HG02798 (cell line): ENCODE results near the gene NSMCE1.
A peak's percentile ranks its signal among the peaks of the same experiment; 100 is the strongest.

Experiments used
- ATAC-seq: cut with Tn5 transposase; IDR thresholded peaks from one replicate; pipeline ENCODE4 v1.9.1; 2021; ENCODE audit warnings: mild to moderate bottlenecking; ENCODE audit not compliant: unreplicated experiment, poor library complexity

NSMCE1 gene

GRCh38 chr16:27268376-27269299 is at the start of gene NSMCE1:
Gene NSMCE1, minus strand, starts transcription at chr16:27268772. Its CDS starts 11,202 bp downstream, at chr16:27257570.
- peak; percentile 98 for ATAC-seq

- ATAC-seq: no peak
Measured at GRCh38 chr16:27317738-27318391, 49.3 kb upstream of the NSMCE1 start.

- no peak for ATAC-seq
Measured at GRCh38 chr16:27317320-27317719, 48.7 kb upstream of the NSMCE1 start.

GRCh38 chr16:27316038-27316680 is 47.6 kb upstream of the NSMCE1 start:
- no peak for ATAC-seq

- no peak for ATAC-seq
Measured at GRCh38 chr16:27315333-27316037, 46.9 kb upstream of the NSMCE1 start.

GRCh38 chr16:27314986-27315332 is 46.4 kb upstream of the NSMCE1 start:
- ATAC-seq: no peak

- peak; percentile 11 for ATAC-seq
Measured at GRCh38 chr16:27314161-27314723, 45.7 kb upstream of the NSMCE1 start.

GRCh38 chr16:27313422-27314160 is 45.0 kb upstream of the NSMCE1 start, which contains the start of gene IL4R:
Gene IL4R, plus strand, starts transcription at chr16:27313974. Its CDS starts 26,230 bp downstream, at chr16:27340204.
- peak; percentile 70 for ATAC-seq

GRCh38 chr16:27312580-27313421 is 44.2 kb upstream of the NSMCE1 start:
- no peak for ATAC-seq

- no peak for ATAC-seq
Measured at GRCh38 chr16:27311897-27312303, 43.3 kb upstream of the NSMCE1 start.

GRCh38 chr16:27311448-27311830 is 42.9 kb upstream of the NSMCE1 start:
- ATAC-seq: no peak

GRCh38 chr16:27310576-27311447 is 42.2 kb upstream of the NSMCE1 start:
- ATAC-seq: no peak

- ATAC-seq: no peak
Measured at GRCh38 chr16:27308792-27309191, 40.2 kb upstream of the NSMCE1 start.

GRCh38 chr16:27305839-27306442 is 37.4 kb upstream of the NSMCE1 start:
- no peak for ATAC-seq

GRCh38 chr16:27304881-27305745 is 36.5 kb upstream of the NSMCE1 start:
- ATAC-seq: no peak

- ATAC-seq: no peak
Measured at GRCh38 chr16:27304102-27304501, 35.5 kb upstream of the NSMCE1 start.
